ENCODE measurements around the gene SEMA4F.

The SEMA4F gene

GRCh38 chr2:74708883-74709282 is 54.8 kb downstream of the SEMA4F start:
- peak; percentile 53 for DNase-seq

- no peak for DNase-seq
These were observed 58.4 kb downstream of the SEMA4F start for GRCh38 chr2:74712223-74713053.

DNA sequence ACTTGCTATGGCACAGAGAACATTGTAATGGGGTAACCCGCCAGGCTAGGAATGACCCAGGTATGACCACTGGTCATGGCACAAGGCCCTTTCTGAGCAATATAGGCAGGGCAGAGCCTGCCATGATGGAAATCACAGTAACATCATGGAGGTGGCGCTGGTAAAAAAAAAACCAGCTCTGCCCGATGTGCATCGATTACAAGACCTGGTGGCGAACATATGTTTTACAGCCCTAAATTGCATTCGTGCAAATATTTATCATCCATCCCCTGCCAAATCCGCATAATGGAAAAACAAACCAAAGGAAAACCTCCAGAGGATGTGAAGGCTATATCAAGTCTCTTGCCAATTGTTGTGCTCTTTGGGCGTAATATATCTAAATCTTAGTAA is 60.6 kb downstream of the SEMA4F start:
- DNase-seq = no peak

DNA sequence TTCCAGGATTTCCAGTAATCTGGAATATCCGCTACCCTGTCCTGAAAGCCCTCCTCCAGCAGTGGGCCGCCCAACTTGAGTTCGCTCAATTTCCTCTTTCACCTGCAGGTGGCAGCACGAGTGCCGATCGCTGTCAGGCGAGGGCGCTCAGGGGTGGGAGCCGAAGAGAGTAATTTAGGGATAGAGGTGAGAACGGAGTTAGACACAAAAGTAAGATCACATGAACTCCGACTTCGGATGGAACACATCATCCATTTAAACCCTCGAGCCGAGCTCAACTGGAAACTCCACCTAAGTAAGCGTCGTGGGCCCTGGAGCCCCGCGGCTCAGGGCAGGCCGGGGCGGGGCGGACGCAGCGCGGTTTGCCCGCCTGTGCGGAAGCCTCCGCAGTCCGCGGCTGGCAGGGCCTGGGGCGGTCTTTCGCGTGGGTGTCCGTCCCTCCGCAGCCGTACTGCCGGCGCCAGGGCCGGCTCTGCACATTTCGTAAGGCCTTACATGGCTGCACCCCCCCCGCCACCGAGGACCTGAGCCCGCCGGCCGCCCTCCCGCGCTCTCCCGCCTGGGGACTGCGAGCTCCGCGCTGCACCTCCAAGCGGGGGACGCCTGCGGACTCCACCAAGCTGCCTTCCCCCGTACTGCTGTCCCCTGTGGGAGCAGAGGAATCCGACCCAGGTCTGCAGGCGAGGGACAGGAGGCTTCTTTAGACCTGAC is 61.2 kb downstream of the SEMA4F start:
- peak; percentile 70 for DNase-seq

DNA sequence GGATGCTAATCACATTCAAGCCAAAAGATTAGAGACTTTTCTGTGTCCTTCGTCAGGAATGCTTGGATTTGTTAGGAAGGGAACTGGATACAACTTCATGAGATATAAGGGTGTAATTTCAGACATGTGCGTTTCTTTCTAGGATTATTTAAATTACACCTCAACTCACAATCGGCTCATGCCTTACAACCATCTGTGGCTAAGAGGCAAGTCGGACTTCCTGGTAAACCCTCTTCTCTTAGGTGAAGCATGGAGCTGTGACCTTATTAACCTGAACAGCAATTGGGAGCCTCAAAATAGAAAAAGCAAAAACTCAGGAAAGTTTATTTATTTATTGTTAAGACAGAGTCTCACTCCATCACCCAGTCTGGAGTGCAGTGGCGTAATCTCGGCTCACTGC is 61.8 kb downstream of the SEMA4F start:
- DNase-seq = no peak

GRCh38 chr2:74719066-74719465 is 65.0 kb downstream of the SEMA4F start:
- DNase-seq = no peak

DNA sequence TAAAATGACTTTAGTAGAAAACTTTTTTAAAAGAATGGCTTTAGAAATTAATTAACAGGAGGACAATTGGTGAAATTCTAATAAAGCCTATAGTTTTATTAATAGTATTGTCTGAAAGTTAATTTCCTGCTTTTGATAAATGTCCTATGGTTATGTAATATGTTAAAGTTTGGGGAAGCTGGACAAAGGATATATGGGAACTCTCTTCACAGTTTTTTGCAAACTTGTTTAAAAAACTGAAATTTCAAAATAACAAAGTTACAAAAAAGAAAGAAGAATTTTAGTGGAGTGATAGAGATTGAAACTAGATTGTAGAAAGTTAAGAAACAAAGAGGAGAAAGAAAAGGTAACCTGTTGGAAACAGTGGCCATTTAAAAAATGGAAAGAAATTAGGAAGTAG is 67.3 kb downstream of the SEMA4F start:
- DNase-seq = no peak

GRCh38 chr2:74724496-74724895 is 70.4 kb downstream of the SEMA4F start:
- no peak for DNase-seq

- no peak for DNase-seq
These were observed 71.2 kb downstream of the SEMA4F start for GRCh38 chr2:74725287-74725686.

GRCh38 chr2:74728842-74729241 is 74.8 kb downstream of the SEMA4F start:
- DNase-seq = no peak

- DNase-seq = no peak
These were observed 76.5 kb downstream of the SEMA4F start for GRCh38 chr2:74730530-74730929.

Data from fibroblast of upper back skin (primary cell).